Medulla oblongata (tissue), 1 donor: ENCODE data around the gene CEP250.

Source experiments
- DNase-seq: peaks from one replicate; pipeline ENCODE4 v3.0.0-alpha.2; 2015; ENCODE audit errors: extremely low spot score

Gene CEP250

DNA sequence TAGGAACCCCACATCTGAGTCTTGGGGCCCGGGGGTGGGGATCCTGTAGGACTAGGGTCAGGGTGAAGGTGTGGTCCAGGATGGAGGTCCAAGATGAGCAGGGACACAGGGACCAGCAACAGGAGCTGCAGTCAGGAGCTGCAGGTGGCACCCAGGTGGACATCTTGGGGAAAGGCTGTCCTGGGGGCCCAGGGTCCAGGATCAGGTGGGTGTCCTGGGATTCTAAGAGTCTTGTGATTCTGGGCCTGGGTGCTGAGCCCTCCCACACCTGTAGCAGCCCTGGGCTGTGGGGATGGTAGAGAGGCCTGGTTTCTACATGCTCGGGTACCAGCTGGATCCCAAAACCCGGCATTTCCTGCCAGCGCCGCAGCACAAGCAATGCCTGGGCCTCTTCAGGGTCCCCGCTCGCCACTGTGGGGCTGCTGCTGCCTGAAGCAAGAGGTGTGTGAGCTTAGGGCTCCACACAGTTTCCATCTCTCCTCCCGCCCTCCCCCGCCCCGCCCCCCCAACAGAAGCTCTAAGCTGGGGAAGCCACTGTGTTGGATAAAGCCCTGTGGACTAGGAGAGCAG lies 107.2 kb downstream of the CEP250 start:
- no peak for DNase-seq

DNA sequence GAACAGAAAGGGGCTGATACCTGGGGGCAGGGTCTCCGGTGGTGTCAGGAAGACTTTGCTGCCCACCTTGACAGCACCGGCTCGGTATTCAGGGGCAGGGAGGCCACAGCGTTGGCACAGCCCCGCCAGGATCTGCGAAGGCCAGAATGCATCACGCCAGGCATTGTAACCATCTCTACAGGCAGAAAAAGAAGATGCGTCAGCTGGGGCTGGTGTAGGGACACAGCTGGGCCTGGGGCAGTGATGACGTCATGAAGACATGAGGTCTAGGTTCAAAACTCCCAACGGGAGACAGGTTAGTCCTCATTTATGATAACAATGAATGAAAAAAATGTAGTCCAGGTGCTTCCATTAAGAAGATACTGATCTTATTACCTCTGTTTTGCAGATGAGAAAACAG lies 108.4 kb downstream of the CEP250 start:
- DNase-seq: no peak

DNA sequence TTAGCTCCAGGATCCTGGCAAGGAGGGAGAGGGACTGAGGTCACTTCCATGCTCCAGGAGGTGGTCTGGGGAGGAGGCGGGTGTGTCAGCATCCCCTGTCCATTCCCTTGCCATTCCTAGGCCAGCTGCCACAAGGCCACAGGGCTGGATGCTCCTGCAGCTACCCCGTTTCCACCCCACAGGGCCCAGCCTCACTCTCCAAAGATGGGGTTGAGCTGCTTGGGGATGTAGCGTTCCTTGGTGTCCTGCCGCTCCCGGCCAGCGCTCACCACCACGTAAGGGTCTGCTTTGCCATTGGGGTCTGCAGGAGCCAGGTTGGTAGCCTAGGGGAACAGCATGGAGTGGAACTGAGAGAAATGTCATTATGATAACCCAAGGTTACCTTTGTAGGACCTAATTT lies 109.5 kb downstream of the CEP250 start:
- no peak for DNase-seq

DNA sequence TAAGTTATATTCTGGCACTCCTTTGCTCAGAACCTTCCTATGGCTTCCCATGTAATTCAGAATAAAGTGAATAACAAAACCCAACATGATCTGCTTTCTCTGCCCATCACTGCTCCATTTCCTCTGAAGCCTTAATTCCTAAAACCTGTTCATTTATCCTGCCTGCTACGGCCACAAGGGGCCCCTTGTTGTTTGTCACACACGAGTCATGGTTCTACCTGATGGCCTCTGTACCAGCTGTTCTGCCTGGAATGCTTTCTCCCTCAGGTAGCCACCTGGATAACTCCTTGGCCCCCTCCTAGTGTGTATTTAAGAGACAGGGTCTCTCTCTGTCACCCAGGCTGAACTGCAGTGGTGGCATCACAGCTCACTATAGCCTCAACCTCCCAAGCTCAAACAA lies 113.2 kb downstream of the CEP250 start:
- no peak for DNase-seq
